Measurements from ENCODE around the gene NDUFAB1.
"Not testable (repeated sequence)": the region's sequence is repeated elsewhere in the genome, so short reads cannot be mapped to it uniquely, and the experiment has no call there.

The NDUFAB1 gene

DNA sequence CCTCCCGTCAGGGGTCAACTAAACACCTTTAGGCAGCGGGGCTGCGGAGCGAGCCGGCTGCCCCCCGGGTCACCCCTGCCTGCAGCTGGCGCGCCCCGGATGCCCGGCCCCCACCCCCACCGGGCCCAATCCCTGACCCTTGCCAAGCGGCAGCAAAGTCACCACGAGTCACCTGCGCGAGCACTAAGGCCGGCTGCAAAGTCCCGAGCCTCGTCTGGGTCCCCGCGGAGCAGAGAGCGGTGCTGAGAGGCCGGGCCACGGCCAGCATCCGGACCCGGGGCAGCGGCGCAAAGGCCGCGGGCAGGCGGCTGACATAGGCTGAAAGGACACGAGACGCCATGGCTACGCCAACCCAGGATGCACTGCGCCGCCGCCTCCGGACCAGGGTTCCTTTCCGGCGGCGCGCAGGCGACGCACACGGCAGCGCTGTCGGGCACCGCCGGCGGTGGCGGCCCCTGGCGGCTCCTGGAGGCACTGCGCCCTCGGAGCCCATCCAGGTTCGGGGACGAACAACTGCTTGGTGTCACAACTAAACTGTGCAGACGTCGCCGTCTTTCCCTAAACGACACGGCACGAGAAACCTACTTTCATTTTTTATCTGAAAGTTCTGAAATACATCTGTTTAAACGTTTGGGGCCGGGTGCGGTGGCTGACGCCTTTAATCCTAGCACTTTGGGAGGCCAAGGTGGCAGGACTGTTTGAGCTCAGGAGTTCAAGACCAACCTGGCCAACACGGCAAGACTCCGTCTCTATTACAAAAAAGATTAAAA lies at the start of gene NDUFAB1:
NDUFAB1 (minus strand) TSS at position 366 of the 770 bp plus-strand sequence; CDS start at position 340, 26 bp downstream.
- Histone ChIP-seq H3K4me3 (ENCODE audit: low read depth in 1 of 2, low read length in 2 of 2) (peak within 1 kb of the TSS; percentile 88 to 99), H3K27me3 (ENCODE audit: low read depth, low read length) (no peaks in the 10 kb centered on the region), H3K9me3 (ENCODE audit: control insufficient read depth in 1 of 2, low read length in 2 of 2) (no peaks in the 10 kb centered on the region), H3K27ac (ENCODE audit: low read length) (peak within 1 kb of the TSS; percentile 77), H3K36me3 (ENCODE audit: control insufficient read depth in 1 of 2, insufficient read depth in 2 of 2, low read length in 2 of 2) (peaks cover 19 to 26% of the 10 kb centered on the region in 2 donors), H3K4me1 (ENCODE audit: control insufficient read depth in 1 of 2, insufficient read depth in 2 of 2, low read length in 2 of 2) (peaks cover 7 to 19% of the 10 kb centered on the region in 2 donors)

DNA sequence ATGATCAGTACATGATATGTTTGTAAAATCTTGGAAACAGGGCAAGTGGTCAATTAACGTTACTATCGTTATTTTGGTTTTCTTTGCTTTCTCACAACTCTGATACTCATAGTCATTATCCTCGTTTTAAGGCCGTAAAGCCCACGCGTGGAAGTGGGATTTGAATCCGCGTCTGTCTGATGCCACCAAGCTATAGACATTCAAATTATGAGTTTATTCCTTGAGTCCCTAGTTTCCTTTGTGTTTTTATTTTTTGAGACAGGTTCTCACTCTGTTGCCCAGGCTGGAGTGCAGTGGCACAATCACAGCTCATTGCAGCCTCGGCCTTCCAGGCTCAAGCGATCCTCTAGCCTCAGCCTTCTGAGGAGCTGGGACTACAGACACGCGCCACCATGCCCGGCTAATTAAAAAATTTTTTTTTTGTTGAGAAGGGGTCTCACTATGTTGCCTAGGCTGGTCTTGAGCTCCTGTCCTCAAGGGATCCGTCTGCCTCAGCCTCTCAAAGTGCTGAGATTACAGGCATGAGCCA lies 46.2 kb upstream of the NDUFAB1 start:
- H3K27me3 ChIP-seq (ENCODE audit: low read depth, low read length) = no peaks in the 10 kb centered on the region
- peak overlapping the region; percentile 98 to 100 for H3K4me3 ChIP-seq (ENCODE audit: low read depth in 1 of 2, low read length in 2 of 2)
- peaks cover 15 to 20% of the 10 kb centered on the region in 2 donors for H3K36me3 ChIP-seq (ENCODE audit: control insufficient read depth in 1 of 2, insufficient read depth in 2 of 2, low read length in 2 of 2)
- H3K27ac ChIP-seq (ENCODE audit: low read length) = no peak overlapping the region
- peaks cover 0 to 21% of the 10 kb centered on the region in 2 donors for H3K4me1 ChIP-seq (ENCODE audit: control insufficient read depth in 1 of 2, insufficient read depth in 2 of 2, low read length in 2 of 2)
- H3K9me3 ChIP-seq (ENCODE audit: control insufficient read depth in 1 of 2, low read length in 2 of 2) = no peaks in the 10 kb centered on the region

DNA sequence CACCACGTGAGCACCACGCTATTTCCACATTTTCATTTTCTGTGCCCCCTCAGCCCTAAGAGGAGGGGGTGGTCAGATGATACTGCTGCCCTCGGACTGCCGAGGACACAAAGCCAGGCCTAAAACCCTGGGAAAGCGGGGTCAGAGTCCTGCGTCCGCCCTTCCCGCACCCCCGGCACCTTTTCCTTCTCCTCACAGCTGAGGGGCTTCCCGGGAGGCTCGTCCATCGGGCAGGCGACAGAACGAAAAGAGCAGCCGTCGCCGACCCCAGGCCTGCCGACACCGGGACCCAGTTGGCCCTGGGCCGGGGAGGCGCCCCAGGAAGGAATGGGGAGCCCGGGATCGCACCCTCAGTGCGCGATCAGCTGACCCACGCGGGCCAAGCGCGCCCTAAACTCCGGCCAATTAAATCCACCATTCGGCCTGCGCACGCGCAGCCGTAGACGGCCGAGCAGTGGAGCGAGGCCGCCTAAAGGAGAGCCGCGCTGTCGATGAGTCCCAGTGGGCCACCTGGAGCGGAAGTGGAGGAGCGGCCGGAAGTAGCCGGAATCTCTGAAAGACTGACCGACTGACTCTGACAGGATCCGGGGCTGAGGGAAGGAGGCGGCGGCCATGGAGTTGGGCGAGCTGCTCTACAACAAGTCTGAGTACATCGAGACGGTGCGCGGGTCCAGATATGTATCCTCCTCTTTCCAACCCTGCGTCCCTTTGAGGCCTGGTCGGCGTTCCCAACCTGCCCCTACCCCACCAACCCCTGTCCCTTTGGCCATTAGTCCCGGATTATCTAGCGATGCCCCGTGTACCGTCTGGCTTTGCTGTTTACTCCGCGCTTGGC lies 45.0 kb upstream of the NDUFAB1 start, which contains the start of the genes DCTN5 and PALB2:
DCTN5 (plus strand) TSS at position 536 of the 835 bp plus-strand sequence; CDS start at position 613, 77 bp downstream.
PALB2 (minus strand) TSS at position 380 of the 835 bp plus-strand sequence; CDS start at position 227, 153 bp downstream.
- H3K27ac ChIP-seq (ENCODE audit: low read length) = peak within 1 kb of the TSS; percentile 93
- peak within 1 kb of the TSS; percentile 98 to 100 for H3K4me3 ChIP-seq (ENCODE audit: low read depth in 1 of 2, low read length in 2 of 2)
- no peaks in the 10 kb centered on the region for H3K27me3 ChIP-seq (ENCODE audit: low read depth, low read length)
- peaks cover 0 to 21% of the 10 kb centered on the region in 2 donors for H3K4me1 ChIP-seq (ENCODE audit: control insufficient read depth in 1 of 2, insufficient read depth in 2 of 2, low read length in 2 of 2)
- peaks cover 15 to 17% of the 10 kb centered on the region in 2 donors for H3K36me3 ChIP-seq (ENCODE audit: control insufficient read depth in 1 of 2, insufficient read depth in 2 of 2, low read length in 2 of 2)
- H3K9me3 ChIP-seq (ENCODE audit: control insufficient read depth in 1 of 2, low read length in 2 of 2) = no peaks in the 10 kb centered on the region

DNA sequence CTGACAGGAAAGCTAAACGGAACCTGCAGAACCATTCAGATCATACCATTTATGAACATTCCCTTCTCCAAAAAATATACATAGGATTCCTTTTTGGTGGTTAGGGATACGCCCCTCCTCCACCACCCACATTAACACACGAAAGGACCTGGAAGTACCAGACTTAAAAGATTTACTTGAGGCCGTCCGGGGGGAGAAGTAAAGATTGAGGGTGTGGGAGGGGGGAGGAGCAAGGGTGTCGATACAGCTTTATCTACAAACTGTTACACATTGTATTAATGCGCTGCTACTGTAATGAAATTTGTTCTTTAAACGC lies 44.5 kb upstream of the NDUFAB1 start:
- H3K4me1 ChIP-seq (ENCODE audit: control insufficient read depth in 1 of 2, insufficient read depth in 2 of 2, low read length in 2 of 2) = peaks cover 0 to 21% of the 10 kb centered on the region in 2 donors
- H3K4me3 ChIP-seq (ENCODE audit: low read depth in 1 of 2, low read length in 2 of 2) = peak overlapping the region; percentile 98 to 100
- H3K27me3 ChIP-seq (ENCODE audit: low read depth, low read length) = no peaks in the 10 kb centered on the region
- peaks cover 15 to 16% of the 10 kb centered on the region in 2 donors for H3K36me3 ChIP-seq (ENCODE audit: control insufficient read depth in 1 of 2, insufficient read depth in 2 of 2, low read length in 2 of 2)
- H3K9me3 ChIP-seq (ENCODE audit: control insufficient read depth in 1 of 2, low read length in 2 of 2) = no peaks in the 10 kb centered on the region
- H3K27ac ChIP-seq (ENCODE audit: low read length) = peak overlapping the region; percentile 84

DNA sequence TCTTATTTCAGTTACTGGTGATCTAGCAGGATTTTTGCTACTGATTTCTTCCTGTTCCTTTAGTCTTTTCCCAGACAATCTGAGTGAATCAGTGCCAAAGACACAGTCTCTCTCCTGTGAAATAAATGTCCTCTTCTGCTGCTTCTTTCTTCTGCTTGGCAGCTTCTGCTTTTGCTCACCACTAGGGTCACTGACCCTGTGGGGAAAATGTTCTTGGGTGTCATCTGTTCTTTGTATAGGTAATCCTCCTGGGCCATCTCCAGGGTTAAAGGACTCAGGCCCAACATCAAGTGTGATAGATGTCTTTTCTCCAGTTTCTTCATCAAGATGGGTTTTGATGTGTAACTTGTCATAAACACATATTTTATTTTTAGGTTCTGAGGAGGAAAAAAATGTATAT lies 39.8 kb upstream of the NDUFAB1 start:
- H3K4me3 ChIP-seq (ENCODE audit: low read depth in 1 of 2, low read length in 2 of 2) = no peak overlapping the region
- H3K4me1 ChIP-seq (ENCODE audit: control insufficient read depth in 1 of 2, insufficient read depth in 2 of 2, low read length in 2 of 2) = peaks cover 0 to 10% of the 10 kb centered on the region in 2 donors
- no peaks in the 10 kb centered on the region for H3K9me3 ChIP-seq (ENCODE audit: control insufficient read depth in 1 of 2, low read length in 2 of 2)
- H3K27ac ChIP-seq (ENCODE audit: low read length) = no peak overlapping the region
- H3K27me3 ChIP-seq (ENCODE audit: low read depth, low read length) = no peaks in the 10 kb centered on the region
- peaks cover 23% of the 10 kb centered on the region in 2 donors for H3K36me3 ChIP-seq (ENCODE audit: control insufficient read depth in 1 of 2, insufficient read depth in 2 of 2, low read length in 2 of 2)

DNA sequence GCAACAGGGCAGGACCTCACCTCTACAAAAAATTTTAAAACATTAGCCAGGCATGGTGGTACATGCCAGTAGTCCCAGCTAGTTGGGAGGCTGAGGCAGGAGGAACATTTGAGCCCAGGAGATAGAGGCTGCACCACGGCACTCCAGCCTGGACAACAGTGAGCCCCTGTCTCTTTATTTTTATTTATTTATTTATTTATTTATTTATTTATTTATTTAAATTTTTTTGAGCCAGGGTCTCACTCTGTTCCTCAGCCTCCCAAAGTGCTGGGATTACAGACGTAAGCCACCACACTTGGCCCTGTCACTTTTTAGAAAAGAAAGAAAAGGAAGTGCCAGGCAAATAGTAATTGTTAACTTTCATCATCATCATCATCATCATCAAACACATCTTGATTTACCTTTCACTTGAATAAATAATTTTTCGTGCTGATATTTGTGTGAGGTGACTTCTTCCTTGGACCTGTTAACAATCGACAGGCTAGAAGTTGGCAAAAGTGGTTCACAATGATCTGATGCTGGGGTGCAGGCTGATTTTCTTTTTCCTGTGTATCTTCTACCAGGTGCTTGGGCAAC lies 38.4 kb upstream of the NDUFAB1 start:
- peaks cover 31 to 33% of the 10 kb centered on the region in 2 donors for H3K36me3 ChIP-seq (ENCODE audit: control insufficient read depth in 1 of 2, insufficient read depth in 2 of 2, low read length in 2 of 2)
- no peak overlapping the region for H3K27ac ChIP-seq (ENCODE audit: low read length)
- H3K9me3 ChIP-seq (ENCODE audit: control insufficient read depth in 1 of 2, low read length in 2 of 2) = no peaks in the 10 kb centered on the region
- H3K4me3 ChIP-seq (ENCODE audit: low read depth in 1 of 2, low read length in 2 of 2) = no peak overlapping the region
- no peaks in the 10 kb centered on the region for H3K27me3 ChIP-seq (ENCODE audit: low read depth, low read length)
- H3K4me1 ChIP-seq (ENCODE audit: control insufficient read depth in 1 of 2, insufficient read depth in 2 of 2, low read length in 2 of 2) = peaks cover 0 to under 1% of the 10 kb centered on the region in 2 donors

DNA sequence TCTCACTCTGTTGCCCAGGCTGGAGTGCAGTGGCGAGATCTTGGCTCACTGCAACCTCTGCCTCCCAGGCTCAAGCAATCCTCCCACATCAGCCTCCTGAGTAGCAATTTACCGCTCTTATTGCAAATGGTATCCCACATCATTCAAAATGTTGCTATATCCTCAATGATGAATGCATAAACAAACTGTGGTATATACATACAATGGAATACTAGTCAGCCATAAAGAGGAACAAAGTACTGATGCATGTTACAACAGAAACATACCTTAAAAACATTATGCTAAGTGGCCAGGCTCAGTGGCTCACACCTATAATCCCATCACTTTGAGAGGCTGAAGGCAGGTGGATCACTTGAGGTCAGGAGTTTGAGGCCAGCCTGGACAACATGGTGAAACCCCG lies 35.8 kb upstream of the NDUFAB1 start:
- H3K4me1 ChIP-seq (ENCODE audit: control insufficient read depth in 1 of 2, insufficient read depth in 2 of 2, low read length in 2 of 2); H3K27ac ChIP-seq (ENCODE audit: low read length); H3K4me3 ChIP-seq (ENCODE audit: low read depth in 1 of 2, low read length in 2 of 2); H3K9me3 ChIP-seq (ENCODE audit: control insufficient read depth in 1 of 2, low read length in 2 of 2); H3K27me3 ChIP-seq (ENCODE audit: low read depth, low read length): not testable (repeated sequence)
- H3K36me3 ChIP-seq (ENCODE audit: control insufficient read depth in 1 of 2, insufficient read depth in 2 of 2, low read length in 2 of 2) = peaks cover 38 to 53% of the 10 kb centered on the region in 2 donors

DNA sequence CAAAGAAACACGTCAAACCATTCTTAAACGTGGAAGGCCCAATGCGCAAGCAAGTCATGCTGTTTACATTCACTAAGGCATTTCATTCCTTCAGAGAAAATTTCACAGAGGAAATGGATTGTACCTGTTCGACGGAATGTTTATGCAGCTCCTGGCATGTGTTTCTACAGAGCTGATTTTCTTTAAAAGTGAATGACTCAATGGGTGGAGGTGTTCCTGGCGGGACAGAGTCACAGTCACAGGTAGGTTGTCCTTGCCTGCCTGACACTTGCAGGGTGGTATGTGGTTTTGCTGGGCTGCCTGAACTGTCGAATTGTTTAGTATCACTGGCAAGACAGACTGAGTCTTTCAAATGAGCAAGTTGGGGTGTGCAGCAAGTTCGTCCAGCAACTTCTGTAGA lies 33.4 kb upstream of the NDUFAB1 start:
- Histone ChIP-seq H3K27me3 (ENCODE audit: low read depth, low read length) (no peaks in the 10 kb centered on the region), H3K27ac (ENCODE audit: low read length) (no peak overlapping the region), H3K4me1 (ENCODE audit: control insufficient read depth in 1 of 2, insufficient read depth in 2 of 2, low read length in 2 of 2) (no peaks in the 10 kb centered on the region), H3K9me3 (ENCODE audit: control insufficient read depth in 1 of 2, low read length in 2 of 2) (no peaks in the 10 kb centered on the region), H3K36me3 (ENCODE audit: control insufficient read depth in 1 of 2, insufficient read depth in 2 of 2, low read length in 2 of 2) (peaks cover 30 to 57% of the 10 kb centered on the region in 2 donors), H3K4me3 (ENCODE audit: low read depth in 1 of 2, low read length in 2 of 2) (no peak overlapping the region)

DNA sequence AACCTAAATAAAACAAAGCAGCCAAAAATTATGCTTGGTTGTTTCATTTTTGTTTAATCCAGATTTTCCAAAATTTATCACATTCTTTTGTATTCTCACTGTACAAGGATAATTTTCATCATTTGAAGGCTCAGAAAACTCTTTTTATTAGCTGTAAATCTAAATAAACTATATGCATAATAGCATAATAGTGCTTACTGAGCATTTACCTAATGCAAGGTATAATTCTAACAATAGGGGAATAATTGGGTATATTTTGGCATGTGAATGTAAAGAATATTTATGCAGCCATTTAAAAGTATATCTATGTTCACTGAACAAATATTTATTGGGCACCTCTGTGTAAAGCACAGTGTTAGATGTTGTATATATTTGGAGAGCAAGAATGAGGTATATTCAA lies 28.0 kb upstream of the NDUFAB1 start:
- H3K27ac ChIP-seq (ENCODE audit: low read length) = no peak overlapping the region
- H3K4me3 ChIP-seq (ENCODE audit: low read depth in 1 of 2, low read length in 2 of 2) = no peak overlapping the region
- H3K4me1 ChIP-seq (ENCODE audit: control insufficient read depth in 1 of 2, insufficient read depth in 2 of 2, low read length in 2 of 2) = no peaks in the 10 kb centered on the region
- no peaks in the 10 kb centered on the region for H3K27me3 ChIP-seq (ENCODE audit: low read depth, low read length)
- no peaks in the 10 kb centered on the region for H3K9me3 ChIP-seq (ENCODE audit: control insufficient read depth in 1 of 2, low read length in 2 of 2)
- peaks cover 40 to 76% of the 10 kb centered on the region in 2 donors for H3K36me3 ChIP-seq (ENCODE audit: control insufficient read depth in 1 of 2, insufficient read depth in 2 of 2, low read length in 2 of 2)

DNA sequence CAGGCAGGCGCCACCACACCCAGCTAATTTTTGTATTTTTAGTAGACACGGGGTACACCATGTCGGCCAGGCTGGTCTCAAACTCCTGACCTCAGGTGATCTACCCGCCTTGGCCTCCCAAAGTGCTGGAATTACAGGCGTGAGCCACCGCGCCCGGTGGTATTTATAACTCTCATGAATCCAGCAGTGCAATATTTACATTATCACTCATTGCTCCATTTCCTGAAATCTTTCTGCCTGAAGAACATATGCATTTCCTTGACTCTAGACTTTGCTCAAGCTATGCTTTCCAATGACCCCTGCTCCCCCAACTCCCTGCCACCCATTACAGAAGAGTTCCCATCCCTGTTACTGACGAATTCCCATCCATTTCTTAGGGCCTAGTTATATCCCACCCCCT lies 19.7 kb upstream of the NDUFAB1 start:
- H3K27ac ChIP-seq (ENCODE audit: low read length) = no peak overlapping the region
- peaks cover 21 to 62% of the 10 kb centered on the region in 2 donors for H3K36me3 ChIP-seq (ENCODE audit: control insufficient read depth in 1 of 2, insufficient read depth in 2 of 2, low read length in 2 of 2)
- no peaks in the 10 kb centered on the region for H3K4me1 ChIP-seq (ENCODE audit: control insufficient read depth in 1 of 2, insufficient read depth in 2 of 2, low read length in 2 of 2)
- H3K27me3 ChIP-seq (ENCODE audit: low read depth, low read length) = no peaks in the 10 kb centered on the region
- no peak overlapping the region for H3K4me3 ChIP-seq (ENCODE audit: low read depth in 1 of 2, low read length in 2 of 2)
- H3K9me3 ChIP-seq (ENCODE audit: control insufficient read depth in 1 of 2, low read length in 2 of 2) = no peaks in the 10 kb centered on the region

DNA sequence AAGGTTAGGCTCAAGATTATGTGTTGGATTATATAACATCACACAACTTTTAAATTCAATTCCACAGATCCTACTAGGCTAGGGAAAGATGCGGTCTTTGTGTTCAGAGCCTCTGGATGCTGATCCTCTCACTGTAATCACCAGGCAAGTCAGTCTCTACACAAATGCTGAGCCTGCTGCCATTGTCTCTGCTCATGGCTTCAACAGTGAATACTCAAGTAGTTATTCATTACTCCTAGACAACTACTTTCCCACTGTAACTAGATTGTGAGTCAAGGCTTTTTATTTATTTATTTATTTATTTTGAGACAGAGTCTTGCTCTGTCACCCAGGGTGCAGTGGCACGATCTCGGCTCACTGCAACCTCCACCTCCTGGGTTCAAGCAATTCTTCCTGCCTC lies 15.8 kb upstream of the NDUFAB1 start:
- no peak overlapping the region for H3K4me3 ChIP-seq (ENCODE audit: low read depth in 1 of 2, low read length in 2 of 2)
- H3K27me3 ChIP-seq (ENCODE audit: low read depth, low read length) = no peaks in the 10 kb centered on the region
- H3K27ac ChIP-seq (ENCODE audit: low read length) = no peak overlapping the region
- no peaks in the 10 kb centered on the region for H3K4me1 ChIP-seq (ENCODE audit: control insufficient read depth in 1 of 2, insufficient read depth in 2 of 2, low read length in 2 of 2)
- no peaks in the 10 kb centered on the region for H3K9me3 ChIP-seq (ENCODE audit: control insufficient read depth in 1 of 2, low read length in 2 of 2)
- H3K36me3 ChIP-seq (ENCODE audit: control insufficient read depth in 1 of 2, insufficient read depth in 2 of 2, low read length in 2 of 2) = peaks cover 0 to 46% of the 10 kb centered on the region in 2 donors
